CD14-positive monocyte (primary cell): ENCODE results near the gene ELFN1. TPM values are rescaled to one million over a fixed set of nuclear protein-coding genes. Genes with fewer than 3 reads are reported as not detected.

Experiments used
- DNase-seq, 3 donors: peaks; one replicate each; pipeline ENCODE4 v3.0.0-alpha.2; 2011 to 2022
- H2AFZ ChIP-seq: 2 replicates; pipeline ENCODE4 v1.6.0; 2012; ENCODE audit warnings: mild to moderate bottlenecking, low read depth, low read length, inconsistent platforms; ENCODE audit not compliant: insufficient read depth, poor library complexity, severe bottlenecking
- H3K27ac ChIP-seq, 2 donors: 1 replicate in 1 of 2; 2 replicates in 1 of 2; pipeline ENCODE4 v1.5.1; 2012 to 2013; ENCODE audit warnings: low read length in 2 of 2, control low read depth in 1 of 2, inconsistent platforms in 1 of 2, low read depth in 1 of 2, mild to moderate bottlenecking in 1 of 2
- H3K27me3 ChIP-seq, 2 donors: one replicate each; pipeline versions ENCODE4 v1.6.0 to v1.6.1; 2011 to 2013; ENCODE audit warnings: low read length in 2 of 2; ENCODE audit not compliant: control insufficient read depth in 2 of 2, insufficient read depth in 2 of 2
- H3K36me3 ChIP-seq, 2 donors: replicated peaks in 1 of 2; 1 replicate in 1 of 2; 2 replicates in 1 of 2; pipeline versions ENCODE4 v1.5.1 to v1.6.1; 2012 to 2013; ENCODE audit warnings: low read length in 2 of 2, control low read depth in 1 of 2, inconsistent platforms in 1 of 2, mild to moderate bottlenecking in 1 of 2; ENCODE audit not compliant: insufficient read depth in 2 of 2, control insufficient read depth in 1 of 2
- H3K4me1 ChIP-seq, 2 donors: 1 replicate in 1 of 2; 2 replicates in 1 of 2; pipeline versions ENCODE4 v1.5.1 to v1.6.1; 2012 to 2013; ENCODE audit warnings: low read length in 2 of 2, control low read depth in 1 of 2, inconsistent platforms in 1 of 2, mild to moderate bottlenecking in 1 of 2, moderate library complexity in 1 of 2; ENCODE audit not compliant: insufficient read depth in 2 of 2, control insufficient read depth in 1 of 2
- H3K4me2 ChIP-seq: replicated peaks from 2 replicates; pipeline ENCODE3; 2012; ENCODE audit warnings: low read length, moderate library complexity, mild to moderate bottlenecking; ENCODE audit not compliant: poor library complexity, severe bottlenecking; ENCODE audit errors: extremely low read depth
- H3K4me3 ChIP-seq, 3 experiments: fragments of 200-600 bp in 1 of 3; sonication (generic) in 1 of 3; replicated peaks in 1 of 3; 1 replicate in 2 of 3; 2 replicates in 1 of 3; pipeline ENCODE4 v1.5.1; 2011 to 2013; ENCODE audit warnings: low read length in 3 of 3, mild to moderate bottlenecking in 3 of 3, control low read depth in 2 of 3, low read depth in 2 of 3, inconsistent platforms in 1 of 3, moderate library complexity in 1 of 3
- H3K79me2 ChIP-seq: 2 replicates; pipeline ENCODE4 v1.6.0; 2012; ENCODE audit warnings: mild to moderate bottlenecking, control low read depth, inconsistent platforms, low read length, moderate library complexity; ENCODE audit not compliant: insufficient read depth
- H3K9ac ChIP-seq: 2 replicates; pipeline ENCODE4 v1.6.0; 2017; ENCODE audit warnings: low read length, mild to moderate bottlenecking; ENCODE audit not compliant: insufficient read depth, poor library complexity, severe bottlenecking
- H3K9me3 ChIP-seq, 2 donors: replicated peaks in 1 of 2; 1 replicate in 1 of 2; 2 replicates in 1 of 2; pipeline versions ENCODE4 v1.5.1 to v1.6.1; 2012 to 2013; ENCODE audit warnings: low read length in 2 of 2, control low read depth in 1 of 2; ENCODE audit not compliant: control insufficient read depth in 1 of 2, insufficient read depth in 1 of 2
- H4K20me1 ChIP-seq: 2 replicates; pipeline ENCODE4 v1.6.0; 2012; ENCODE audit warnings: mild to moderate bottlenecking, low read length, control low read depth, moderate library complexity; ENCODE audit not compliant: insufficient read depth
- H3K27ac Mint-ChIP-seq, 7 donors: one replicate each; pipeline ENCODE4 v1.8.0; 2020; ENCODE audit warnings: mild to moderate bottlenecking in 7 of 7, mixed read lengths in 7 of 7, moderate library complexity in 6 of 7, inconsistent platforms in 2 of 7
- H3K27me3 Mint-ChIP-seq, 3 donors: one replicate each; pipeline ENCODE4 v1.8.0; 2021 to 2022; ENCODE audit warnings: low read depth in 3 of 3, mild to moderate bottlenecking in 3 of 3, mixed read lengths in 3 of 3, moderate library complexity in 3 of 3, inconsistent platforms in 1 of 3
- H3K36me3 Mint-ChIP-seq, 2 donors: one replicate each; pipeline ENCODE4 v1.8.0; 2020; ENCODE audit warnings: mixed read lengths in 2 of 2, inconsistent platforms in 1 of 2, mild to moderate bottlenecking in 1 of 2
- H3K4me1 Mint-ChIP-seq: one replicate; pipeline ENCODE4 v1.8.0; 2020; ENCODE audit warnings: mild to moderate bottlenecking, mixed read lengths
- H3K4me3 Mint-ChIP-seq, 2 donors: one replicate each; pipeline ENCODE4 v1.8.0; 2020; ENCODE audit warnings: mild to moderate bottlenecking in 2 of 2, mixed read lengths in 2 of 2, moderate library complexity in 1 of 2
- H3K9me3 Mint-ChIP-seq, 7 donors: one replicate each; pipeline ENCODE4 v1.8.0; 2020 to 2022; ENCODE audit warnings: mixed read lengths in 7 of 7, mild to moderate bottlenecking in 6 of 7, moderate library complexity in 6 of 7, inconsistent platforms in 2 of 7
- WGBS: methylation state at CpG from one replicate; pipeline ENCODE4 v1.1.5; 2013; ENCODE audit warnings: missing lambda C conversion rate; ENCODE audit not compliant: insufficient coverage; 5-methylcytosine and 5-hydroxymethylcytosine counted together
- intact Hi-C, 2 donors: fragments of 100-400 bp; cut with micrococcal nuclease; formaldehyde crosslinking; loops; one replicate each; pipeline versions ENCODE4 v1.15.0 to v1.15.1; 2023
- polyA plus RNA-seq, 3 donors: library from polyadenylated mRNA; depleted of rRNA in 1 of 3; unstranded in 2 of 3; stranded (reverse) in 1 of 3; fragments of 300-500 nt in 2 of 3; fragments of >200 nt in 1 of 3; fragmentation: Illumina TruSeq in 2 of 3; gene quantifications; 1 replicate in 2 of 3; 2 replicates in 1 of 3; pipeline ENCODE4 v1.2.3, GENCODE V29; 2012 to 2021
- TF ChIP-seq, protein P1 (sequence below): fragments of 200-600 bp; IDR thresholded peaks from one replicate; pipeline ENCODE4 v1.8.0; 2022; ENCODE audit warnings: antibody characterized with exemption, mild to moderate bottlenecking

The ELFN1 gene
- polyA plus RNA-seq, 3 donors: not detected

DNA sequence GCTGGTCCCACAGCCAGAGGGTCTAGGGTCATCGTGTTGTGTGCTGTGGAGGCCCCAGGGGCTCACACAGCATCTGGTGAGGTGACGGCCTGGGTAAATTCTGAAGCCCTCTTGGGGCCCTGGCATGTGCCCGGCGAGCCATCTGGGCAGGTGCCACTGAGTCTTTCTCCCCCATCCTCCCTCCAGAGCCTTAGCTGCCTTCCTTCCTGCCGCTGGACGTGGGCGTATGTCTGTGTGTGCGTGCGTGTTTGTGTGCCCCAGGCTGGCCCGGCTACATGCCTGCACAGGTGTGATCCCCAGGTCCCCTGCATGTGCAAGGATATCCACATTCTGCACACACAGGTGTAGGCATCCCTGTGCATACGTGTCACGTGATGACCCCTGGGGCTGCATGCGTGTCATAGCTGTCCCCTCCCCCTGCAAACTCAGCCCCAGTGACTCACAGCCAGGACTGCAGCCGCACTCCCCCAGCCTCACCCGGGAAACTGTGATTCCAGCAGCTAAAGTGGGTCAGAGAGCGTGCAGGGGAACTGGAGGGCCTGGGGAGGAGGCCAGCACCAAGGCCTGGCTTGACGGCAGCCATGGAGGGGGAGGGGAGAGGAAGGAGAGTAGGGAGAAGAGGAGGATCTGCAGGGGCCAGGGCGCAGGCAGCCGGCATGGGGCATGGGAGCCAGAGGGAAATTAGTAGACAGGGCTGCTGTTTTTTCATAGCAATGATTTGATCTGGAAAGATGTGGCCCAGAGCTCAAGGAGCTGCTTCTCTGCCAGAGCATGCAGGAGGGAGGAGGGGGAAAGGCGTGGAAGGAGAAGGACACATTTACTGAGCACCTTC is 46.4 kb downstream of the ELFN1 start:
- H3K4me1 Mint-ChIP-seq: no peaks in the 10 kb centered on the region
- no peak overlapping the region for H3K4me2 ChIP-seq
- H3K79me2 ChIP-seq: no peaks in the 10 kb centered on the region
- 89% methylated on average over 19 of the region's 20 CpGs for whole genome bisulfite sequencing
- peaks cover 0 to 3% of the 10 kb centered on the region in 2 donors for H3K9me3 ChIP-seq
- H3K4me3 ChIP-seq: no peak overlapping the region
- H3K36me3 Mint-ChIP-seq: no peaks in the 10 kb centered on the region
- no peak overlapping the region for H3K9ac ChIP-seq
- H3K27ac Mint-ChIP-seq: peak overlapping the region in 1 of 7 donors; percentile 27
- no peaks in the 10 kb centered on the region for H4K20me1 ChIP-seq
- no peaks in the 10 kb centered on the region for H3K36me3 ChIP-seq
- no peaks in the 10 kb centered on the region for H3K4me1 ChIP-seq
- TF ChIP-seq, protein P1, sequence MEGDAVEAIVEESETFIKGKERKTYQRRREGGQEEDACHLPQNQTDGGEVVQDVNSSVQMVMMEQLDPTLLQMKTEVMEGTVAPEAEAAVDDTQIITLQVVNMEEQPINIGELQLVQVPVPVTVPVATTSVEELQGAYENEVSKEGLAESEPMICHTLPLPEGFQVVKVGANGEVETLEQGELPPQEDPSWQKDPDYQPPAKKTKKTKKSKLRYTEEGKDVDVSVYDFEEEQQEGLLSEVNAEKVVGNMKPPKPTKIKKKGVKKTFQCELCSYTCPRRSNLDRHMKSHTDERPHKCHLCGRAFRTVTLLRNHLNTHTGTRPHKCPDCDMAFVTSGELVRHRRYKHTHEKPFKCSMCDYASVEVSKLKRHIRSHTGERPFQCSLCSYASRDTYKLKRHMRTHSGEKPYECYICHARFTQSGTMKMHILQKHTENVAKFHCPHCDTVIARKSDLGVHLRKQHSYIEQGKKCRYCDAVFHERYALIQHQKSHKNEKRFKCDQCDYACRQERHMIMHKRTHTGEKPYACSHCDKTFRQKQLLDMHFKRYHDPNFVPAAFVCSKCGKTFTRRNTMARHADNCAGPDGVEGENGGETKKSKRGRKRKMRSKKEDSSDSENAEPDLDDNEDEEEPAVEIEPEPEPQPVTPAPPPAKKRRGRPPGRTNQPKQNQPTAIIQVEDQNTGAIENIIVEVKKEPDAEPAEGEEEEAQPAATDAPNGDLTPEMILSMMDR: no peak
- H3K27ac ChIP-seq: no peak overlapping the region
- intact Hi-C loops: no loop called here
- no peak for DNase-seq
- H3K4me3 Mint-ChIP-seq: no peak overlapping the region
- no peaks in the 10 kb centered on the region for H3K27me3 ChIP-seq
- H3K9me3 Mint-ChIP-seq: peaks cover 0 to 4% (median 2%) of the 10 kb centered on the region in 7 donors
- no peak overlapping the region for H2AFZ ChIP-seq
- H3K27me3 Mint-ChIP-seq: peaks cover 5 to 15% (median 12%) of the 10 kb centered on the region in 3 donors

DNA sequence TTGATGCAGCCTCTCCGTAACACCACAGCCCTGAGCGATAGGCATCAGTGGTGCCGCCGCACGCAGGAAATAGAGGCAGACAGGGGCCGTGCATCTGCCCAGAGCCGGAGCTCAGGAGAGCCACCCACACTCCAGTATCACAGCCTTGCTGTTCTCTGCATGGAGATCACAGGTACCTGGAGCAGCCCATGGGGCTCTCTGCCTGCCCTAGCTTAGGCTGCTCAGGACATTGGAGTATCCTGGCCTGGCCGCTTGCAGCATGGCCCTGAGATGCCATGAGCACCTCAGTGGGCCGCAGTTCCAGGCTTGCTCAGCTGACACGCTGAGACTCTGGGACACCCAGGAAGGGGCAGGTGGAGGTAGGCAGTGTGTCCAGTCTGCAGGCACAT is 47.0 kb downstream of the ELFN1 start:
- Mint-ChIP-seq H3K4me3 (no peak overlapping the region), H3K27me3 (peaks cover 5 to 15% (median 12%) of the 10 kb centered on the region in 3 donors)

More for the DNA sequence above, 47.0 kb downstream of the ELFN1 start:
- H3K4me1 Mint-ChIP-seq: no peaks in the 10 kb centered on the region
- no peaks in the 10 kb centered on the region for H3K36me3 ChIP-seq
- H3K27me3 ChIP-seq: no peaks in the 10 kb centered on the region
- no peak overlapping the region for H3K9ac ChIP-seq
- H3K79me2 ChIP-seq: no peaks in the 10 kb centered on the region
- H4K20me1 ChIP-seq: no peaks in the 10 kb centered on the region
- H3K4me3 ChIP-seq: no peak overlapping the region
- no peaks in the 10 kb centered on the region for H3K4me1 ChIP-seq
- DNase-seq: no peak
- H3K9me3 Mint-ChIP-seq: peaks cover 0 to 4% (median 2%) of the 10 kb centered on the region in 7 donors
- H3K36me3 Mint-ChIP-seq: no peaks in the 10 kb centered on the region
- TF ChIP-seq, protein P1: no peak
- no peak overlapping the region for H3K27ac Mint-ChIP-seq
- intact Hi-C loops: no loop called here
- WGBS: 99% methylated on average over 10 of the region's 10 CpGs
- no peak overlapping the region for H3K4me2 ChIP-seq
- no peak overlapping the region for H3K27ac ChIP-seq
- peaks cover 0 to 3% of the 10 kb centered on the region in 2 donors for H3K9me3 ChIP-seq
- no peak overlapping the region for H2AFZ ChIP-seq
